Measurements from ENCODE around the gene OGFR. TPM values are rescaled to one million over a fixed set of nuclear protein-coding genes. Genes with fewer than 3 reads are reported as not detected.

OGFR gene
- total RNA-seq, 2 experiments from 2014 or later, result 23.7 to 24.6 TPM

- no peaks in the 10 kb centered on the region for H3K9me3 Mint-ChIP-seq
- CTCF ChIA-PET, result interaction anchor here (0.7 to 3.3 kb wide), 3 partner anchors 86 to 290 kb away, joined by 4 to 14 read pairs (median 12); no protein-coding TSS in a partner anchor
- peaks cover 17% of the 10 kb centered on the region for H3K4me1 Mint-ChIP-seq (ENCODE audit: low read depth)
- H3K36me3 Mint-ChIP-seq (ENCODE audit: low read depth), result no peaks in the 10 kb centered on the region
- no peak overlapping the region for H3K27ac Mint-ChIP-seq
- intact Hi-C loops (cut with micrococcal nuclease), result loop anchor here (5.0 kb wide), 1 partner anchor 68 kb away; no protein-coding TSS in a partner anchor
- no peaks in the 10 kb centered on the region for H3K27me3 Mint-ChIP-seq (ENCODE audit: low read depth)
- no peak overlapping the region for H3K4me3 Mint-ChIP-seq
- DNase-seq, result no peak
These were observed 14.6 kb upstream of the OGFR start for GRCh38 chr20:62790075-62790474.

- H3K27ac Mint-ChIP-seq, result no peak overlapping the region
- DNase-seq, result peak; percentile 88
- CTCF ChIA-PET, result interaction anchor here (0.6 to 3.3 kb wide), 26 partner anchors 10 to 382 kb away, joined by 3 to 14 read pairs (median 4); no protein-coding TSS in a partner anchor
- no peaks in the 10 kb centered on the region for H3K36me3 Mint-ChIP-seq (ENCODE audit: low read depth)
- intact Hi-C loops (cut with micrococcal nuclease), result loop anchor here (1.0 to 5.0 kb wide), 6 partner anchors 69 to 291 kb away; no protein-coding TSS in a partner anchor
- H3K9me3 Mint-ChIP-seq, result no peaks in the 10 kb centered on the region
- H3K27me3 Mint-ChIP-seq (ENCODE audit: low read depth), result no peaks in the 10 kb centered on the region
- no peak overlapping the region for H3K4me3 Mint-ChIP-seq
- H3K4me1 Mint-ChIP-seq (ENCODE audit: low read depth), result peaks cover 17% of the 10 kb centered on the region
These were observed 13.1 kb upstream of the OGFR start for GRCh38 chr20:62791301-62792181.

GRCh38 chr20:62792182-62792939, 12.3 kb upstream of the OGFR start:
- H3K9me3 Mint-ChIP-seq, result no peaks in the 10 kb centered on the region
- H3K36me3 Mint-ChIP-seq (ENCODE audit: low read depth), result no peaks in the 10 kb centered on the region
- DNase-seq, result no peak
- intact Hi-C loops (cut with micrococcal nuclease), result loop anchor here (5.0 kb wide), 1 partner anchor 70 kb away; no protein-coding TSS in a partner anchor
- H3K27me3 Mint-ChIP-seq (ENCODE audit: low read depth), result no peaks in the 10 kb centered on the region
- no peak overlapping the region for H3K4me3 Mint-ChIP-seq
- CTCF ChIA-PET, result interaction anchor here (0.6 to 5.0 kb wide), 21 partner anchors 11 to 382 kb away, joined by 3 to 25 read pairs (median 4); no protein-coding TSS in a partner anchor
- H3K27ac Mint-ChIP-seq, result no peak overlapping the region
- H3K4me1 Mint-ChIP-seq (ENCODE audit: low read depth), result peaks cover 22% of the 10 kb centered on the region

GRCh38 chr20:62792940-62793756, 11.5 kb upstream of the OGFR start:
- Mint-ChIP-seq H3K27me3 (ENCODE audit: low read depth) (no peaks in the 10 kb centered on the region), H3K4me3 (peak overlapping the region; percentile 51), H3K36me3 (ENCODE audit: low read depth) (no peaks in the 10 kb centered on the region), H3K4me1 (ENCODE audit: low read depth) (peaks cover 25% of the 10 kb centered on the region), H3K27ac (peak overlapping the region; percentile 56), H3K9me3 (no peaks in the 10 kb centered on the region)
- intact Hi-C loops (cut with micrococcal nuclease), result loop anchor here (5.0 kb wide), 1 partner anchor 71 kb away; no protein-coding TSS in a partner anchor
- CTCF ChIA-PET, result interaction anchor here (0.9 to 5.0 kb wide), 10 partner anchors 12 to 383 kb away, joined by 3 to 25 read pairs (median 4); no protein-coding TSS in a partner anchor
- no peak for DNase-seq

GRCh38 chr20:62793757-62794006, 11.0 kb upstream of the OGFR start:
- intact Hi-C loops (cut with micrococcal nuclease), result loop anchor here (1.0 to 5.0 kb wide), 9 partner anchors 15 to 491 kb away; partner anchors contain the start of genes ADRM1, CABLES2, SLCO4A1 and TCFL5
- Mint-ChIP-seq H3K9me3 (no peaks in the 10 kb centered on the region), H3K36me3 (ENCODE audit: low read depth) (peaks cover 5% of the 10 kb centered on the region), H3K27me3 (ENCODE audit: low read depth) (no peaks in the 10 kb centered on the region), H3K27ac (peak overlapping the region; percentile 72), H3K4me1 (ENCODE audit: low read depth) (peaks cover 25% of the 10 kb centered on the region), H3K4me3 (peak overlapping the region; percentile 81)
- no peak for DNase-seq
- CTCF ChIA-PET, result interaction anchor here (1.0 to 5.0 kb wide), 4 partner anchors 9 to 107 kb away, joined by 3 to 25 read pairs (median 3); no protein-coding TSS in a partner anchor

GRCh38 chr20:62794007-62794724, 10.5 kb upstream of the OGFR start:
- CTCF ChIA-PET, result interaction anchor here (0.8 to 5.0 kb wide), 6 partner anchors 9 to 153 kb away, joined by 3 to 25 read pairs (median 3); no protein-coding TSS in a partner anchor
- Mint-ChIP-seq H3K4me1 (ENCODE audit: low read depth) (peaks cover 25% of the 10 kb centered on the region), H3K9me3 (no peaks in the 10 kb centered on the region), H3K27me3 (ENCODE audit: low read depth) (no peaks in the 10 kb centered on the region), H3K4me3 (peak overlapping the region; percentile 81), H3K27ac (peak overlapping the region; percentile 84), H3K36me3 (ENCODE audit: low read depth) (peaks cover 7% of the 10 kb centered on the region)
- intact Hi-C loops (cut with micrococcal nuclease), result loop anchor here (1.0 to 5.0 kb wide), 9 partner anchors 15 to 492 kb away; partner anchors contain the start of genes ADRM1, CABLES2, SLCO4A1 and TCFL5
- peak; percentile 97 for DNase-seq

- intact Hi-C loops (cut with micrococcal nuclease), result loop anchor here (1.0 to 2.0 kb wide), 3 partner anchors 14 to 557 kb away; partner anchors contain the start of genes CABLES2 and OSBPL2
These were observed 9.4 kb upstream of the OGFR start for GRCh38 chr20:62795023-62795761.

GRCh38 chr20:62796699-62797491, 7.7 kb upstream of the OGFR start:
- peak overlapping the region; percentile 70 for H3K27ac Mint-ChIP-seq
- no peaks in the 10 kb centered on the region for H3K9me3 Mint-ChIP-seq
- intact Hi-C loops (cut with micrococcal nuclease), result loop anchor here (1.0 kb wide), 1 partner anchor 7 kb away; the partner anchor contains the start of gene OGFR
- peaks cover 18% of the 10 kb centered on the region for H3K4me1 Mint-ChIP-seq (ENCODE audit: low read depth)
- CTCF ChIA-PET, result interaction anchor here (5.0 kb wide), 1 partner anchor 11 kb away, joined by 25 read pairs; no protein-coding TSS in a partner anchor
- DNase-seq, result no peak
- no peaks in the 10 kb centered on the region for H3K27me3 Mint-ChIP-seq (ENCODE audit: low read depth)
- H3K4me3 Mint-ChIP-seq, result peak overlapping the region; percentile 80
- H3K36me3 Mint-ChIP-seq (ENCODE audit: low read depth), result peaks cover 12% of the 10 kb centered on the region

More at GRCh38 chr20:62795023-62795761, 9.4 kb upstream of the OGFR start:
- CTCF ChIA-PET, result interaction anchor here (0.8 to 5.0 kb wide), 3 partner anchors 13 to 154 kb away, joined by 3 to 25 read pairs (median 3); no protein-coding TSS in a partner anchor
- Mint-ChIP-seq H3K4me1 (ENCODE audit: low read depth) (peaks cover 25% of the 10 kb centered on the region), H3K9me3 (no peaks in the 10 kb centered on the region), H3K4me3 (peak overlapping the region; percentile 81), H3K27ac (peak overlapping the region; percentile 89), H3K27me3 (ENCODE audit: low read depth) (no peaks in the 10 kb centered on the region), H3K36me3 (ENCODE audit: low read depth) (peaks cover 12% of the 10 kb centered on the region)
- DNase-seq, result peak; percentile 61

- H3K9me3 Mint-ChIP-seq, result no peaks in the 10 kb centered on the region
- intact Hi-C loops (cut with micrococcal nuclease), result no loop called here
- peaks cover 12% of the 10 kb centered on the region for H3K36me3 Mint-ChIP-seq (ENCODE audit: low read depth)
- H3K4me1 Mint-ChIP-seq (ENCODE audit: low read depth), result peaks cover 16% of the 10 kb centered on the region
- no peak for DNase-seq
- peak overlapping the region; percentile 80 for H3K4me3 Mint-ChIP-seq
- H3K27me3 Mint-ChIP-seq (ENCODE audit: low read depth), result no peaks in the 10 kb centered on the region
- peak overlapping the region; percentile 70 for H3K27ac Mint-ChIP-seq
- CTCF ChIA-PET, result interaction anchor here (5.0 kb wide), 1 partner anchor 10 kb away, joined by 25 read pairs; no protein-coding TSS in a partner anchor
These were observed 6.7 kb upstream of the OGFR start for GRCh38 chr20:62797671-62798532.
